A549 (cell line): ENCODE data around the gene MMP19.

ENCODE experiments used
- POLR2A ChIP-seq: IDR thresholded peaks from 2 replicates; pipeline ENCODE4 v1.6.1; 2012; ENCODE audit warnings: mild to moderate bottlenecking, low read length
- TF ChIP-seq, protein P1 (sequence below): IDR thresholded peaks from 2 replicates; pipeline ENCODE4 v1.6.1; 2012
- TF ChIP-seq, protein P2 (sequence below): fragments of >200 bp; sonication (Bioruptor Twin); formaldehyde crosslinking; IDR thresholded peaks from 3 replicates; pipeline ENCODE4 v1.5.1; 2016

DNA sequence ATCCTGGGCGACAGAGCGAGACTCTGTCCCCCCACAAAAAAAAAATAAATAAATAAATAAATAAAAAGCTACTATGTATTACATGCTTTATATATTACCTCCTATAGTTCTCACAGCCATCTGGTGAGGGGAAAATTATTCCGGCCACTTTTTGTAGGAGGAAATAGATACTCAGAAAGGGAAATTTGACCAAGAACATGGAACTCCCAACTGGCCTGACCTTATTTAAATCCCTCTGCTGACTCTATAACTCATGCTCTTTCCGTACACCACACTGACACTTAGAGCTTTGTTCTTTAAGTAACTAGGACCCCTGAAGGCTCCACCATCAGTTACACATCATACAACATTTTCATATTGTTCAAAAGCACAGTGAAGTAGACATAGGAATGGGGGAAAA lies 2.2 kb upstream of the MMP19 start:
- TF ChIP-seq, protein P1, sequence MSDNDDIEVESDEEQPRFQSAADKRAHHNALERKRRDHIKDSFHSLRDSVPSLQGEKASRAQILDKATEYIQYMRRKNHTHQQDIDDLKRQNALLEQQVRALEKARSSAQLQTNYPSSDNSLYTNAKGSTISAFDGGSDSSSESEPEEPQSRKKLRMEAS: no peak
- TF ChIP-seq, protein P2, sequence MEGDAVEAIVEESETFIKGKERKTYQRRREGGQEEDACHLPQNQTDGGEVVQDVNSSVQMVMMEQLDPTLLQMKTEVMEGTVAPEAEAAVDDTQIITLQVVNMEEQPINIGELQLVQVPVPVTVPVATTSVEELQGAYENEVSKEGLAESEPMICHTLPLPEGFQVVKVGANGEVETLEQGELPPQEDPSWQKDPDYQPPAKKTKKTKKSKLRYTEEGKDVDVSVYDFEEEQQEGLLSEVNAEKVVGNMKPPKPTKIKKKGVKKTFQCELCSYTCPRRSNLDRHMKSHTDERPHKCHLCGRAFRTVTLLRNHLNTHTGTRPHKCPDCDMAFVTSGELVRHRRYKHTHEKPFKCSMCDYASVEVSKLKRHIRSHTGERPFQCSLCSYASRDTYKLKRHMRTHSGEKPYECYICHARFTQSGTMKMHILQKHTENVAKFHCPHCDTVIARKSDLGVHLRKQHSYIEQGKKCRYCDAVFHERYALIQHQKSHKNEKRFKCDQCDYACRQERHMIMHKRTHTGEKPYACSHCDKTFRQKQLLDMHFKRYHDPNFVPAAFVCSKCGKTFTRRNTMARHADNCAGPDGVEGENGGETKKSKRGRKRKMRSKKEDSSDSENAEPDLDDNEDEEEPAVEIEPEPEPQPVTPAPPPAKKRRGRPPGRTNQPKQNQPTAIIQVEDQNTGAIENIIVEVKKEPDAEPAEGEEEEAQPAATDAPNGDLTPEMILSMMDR: no peak
- TF ChIP-seq POLR2A: no peak
